GM19452 (cell line): ENCODE results near the gene OR2C3.

Experiments used
- ATAC-seq: cut with Tn5 transposase; IDR thresholded peaks from one replicate; pipeline ENCODE4 v1.9.1; 2021; ENCODE audit not compliant: unreplicated experiment

OR2C3 gene

GRCh38 chr1:247518613-247518891, 17.7 kb downstream of the OR2C3 start:
- ATAC-seq, result no peak

GRCh38 chr1:247517795-247518612, 18.2 kb downstream of the OR2C3 start:
- no peak for ATAC-seq

DNA sequence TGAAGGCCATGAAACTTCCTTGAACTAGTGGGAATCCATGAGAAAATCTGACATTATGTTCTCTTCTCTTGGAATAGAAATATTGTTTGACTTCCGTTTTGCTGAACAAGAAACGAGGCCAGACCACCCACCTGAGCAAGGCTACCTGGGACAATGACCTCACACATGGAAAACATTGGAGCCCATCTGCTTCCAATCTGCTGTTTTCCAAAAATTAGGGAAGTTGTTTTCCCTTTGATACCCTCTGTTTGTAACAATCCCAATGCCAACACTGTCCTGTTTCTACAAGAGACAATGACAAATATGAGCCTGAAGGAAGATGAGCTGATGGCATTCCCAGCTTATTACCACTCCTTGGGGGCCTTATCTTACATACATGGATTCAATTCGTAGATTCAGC, 29.4 kb downstream of the OR2C3 start:
- ATAC-seq, result no peak

- no peak for ATAC-seq
Measured at GRCh38 chr1:247500865-247501264, 35.4 kb downstream of the OR2C3 start.

DNA sequence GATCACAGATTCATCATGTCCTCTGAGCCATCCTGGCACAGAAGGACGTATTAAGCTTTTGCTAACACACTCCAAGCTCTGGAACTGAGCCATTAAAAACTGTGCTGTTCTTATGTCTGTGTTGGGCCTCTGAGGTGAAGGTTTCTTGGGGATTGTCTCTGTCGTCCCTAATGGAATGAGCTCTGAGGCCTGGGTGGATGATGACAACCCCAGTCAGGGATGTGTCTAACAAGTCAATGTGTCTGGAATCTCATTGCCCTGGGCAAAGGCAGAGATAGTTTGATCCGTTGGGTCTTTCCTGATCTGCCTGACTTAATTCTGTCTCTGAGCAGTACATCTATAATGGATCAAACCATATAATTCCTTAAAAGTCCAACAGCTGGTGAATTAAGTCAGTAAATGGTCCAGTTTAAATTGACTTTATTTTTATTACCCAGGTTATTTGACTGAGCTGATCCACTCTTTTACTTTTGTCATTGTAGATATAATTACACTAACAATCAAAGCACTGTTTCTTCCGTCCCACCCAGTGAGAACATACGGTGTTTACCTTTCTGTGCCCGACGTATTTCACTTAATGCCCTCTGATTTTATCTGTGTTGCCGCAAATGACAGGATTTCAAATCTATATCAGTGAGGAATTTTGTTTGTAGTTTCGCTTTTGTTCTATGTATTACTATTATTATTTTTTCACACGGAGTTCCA, 39.5 kb downstream of the OR2C3 start:
- no peak for ATAC-seq

GRCh38 chr1:247494767-247495166, 41.5 kb downstream of the OR2C3 start:
- no peak for ATAC-seq

GRCh38 chr1:247493106-247493505, 43.1 kb downstream of the OR2C3 start:
- no peak for ATAC-seq

DNA sequence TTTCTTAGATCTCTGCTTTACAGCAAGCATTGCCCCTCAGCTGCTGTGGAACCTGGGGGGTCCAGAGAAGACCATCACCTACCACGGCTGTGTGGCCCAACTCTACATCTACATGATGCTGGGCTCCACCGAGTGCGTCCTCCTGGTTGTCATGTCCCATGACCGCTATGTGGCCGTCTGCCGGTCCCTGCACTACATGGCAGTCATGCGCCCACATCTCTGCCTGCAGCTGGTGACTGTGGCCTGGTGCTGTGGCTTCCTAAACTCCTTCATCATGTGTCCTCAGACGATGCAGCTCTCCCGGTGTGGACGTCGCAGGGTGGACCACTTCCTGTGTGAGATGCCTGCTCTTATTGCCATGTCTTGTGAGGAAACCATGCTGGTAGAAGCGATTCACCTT, 44.9 kb downstream of the OR2C3 start:
- no peak for ATAC-seq

- peak; percentile 73 for ATAC-seq
Measured at GRCh38 chr1:247487057-247487456, 49.2 kb downstream of the OR2C3 start.

DNA sequence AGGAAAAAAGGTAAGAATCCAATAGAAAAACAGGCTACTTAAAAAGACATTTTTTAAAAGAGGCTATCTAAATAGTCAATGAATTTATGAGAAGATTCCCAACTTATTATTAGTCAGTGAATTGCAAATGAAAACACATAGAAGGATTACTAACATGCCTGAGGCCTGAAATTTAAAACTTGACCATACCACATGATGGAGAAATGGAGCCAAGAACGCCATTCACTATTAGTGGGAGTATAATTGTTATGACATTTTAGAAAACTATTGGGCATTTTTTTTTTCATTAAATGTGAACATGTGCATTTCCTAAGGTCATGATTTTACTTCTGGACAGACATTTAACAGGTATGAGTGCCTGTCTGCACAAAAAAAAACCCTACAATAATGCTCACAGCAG, 53.5 kb downstream of the OR2C3 start:
- ATAC-seq, result no peak

DNA sequence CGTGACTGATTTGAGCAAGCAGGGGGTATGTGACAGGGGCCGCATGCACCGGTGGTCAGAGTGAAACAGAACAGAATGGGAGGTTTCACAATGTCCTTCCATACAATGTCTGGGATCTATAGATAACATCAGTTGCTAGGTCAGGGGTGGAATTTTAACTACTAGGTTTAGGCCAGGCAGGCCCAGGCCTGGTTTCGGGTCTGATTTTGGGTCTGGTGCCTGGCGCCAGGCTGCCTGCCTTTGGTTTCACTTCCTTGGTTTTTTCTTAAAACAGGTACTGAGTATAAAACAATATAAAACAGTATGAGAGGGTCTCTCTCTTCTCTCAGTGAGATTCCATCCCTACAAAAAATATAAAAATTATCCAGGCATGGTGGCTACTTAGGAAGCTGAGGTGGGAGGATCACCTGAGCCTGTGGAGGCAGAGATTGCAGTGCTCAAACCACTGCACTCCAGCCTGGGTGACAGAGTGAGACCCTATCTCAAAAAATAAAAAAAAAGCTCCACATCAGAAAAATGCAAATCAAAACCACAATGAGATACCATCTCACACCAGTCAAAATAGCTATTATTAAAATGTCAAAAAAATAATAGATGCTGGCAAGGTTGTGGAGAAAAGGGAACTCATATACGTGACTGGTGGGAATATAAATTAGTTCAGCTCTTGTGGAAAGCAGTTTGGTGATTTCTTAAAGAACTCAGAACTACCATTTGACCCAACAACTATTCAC, 59.7 kb downstream of the OR2C3 start:
- peak; percentile 72 for ATAC-seq

GRCh38 chr1:247475793-247476192, 60.4 kb downstream of the OR2C3 start:
- no peak for ATAC-seq
